Upper lobe of left lung (tissue), 4 donors: Measurements from ENCODE around the gene DAPK1.

ENCODE experiments used
- CTCF ChIP-seq, 6 experiments: fragments of 450-650 bp in 4 of 6; fragments of 200-600 bp in 2 of 6; sonication (generic) in 2 of 6; IDR thresholded peaks; one replicate each; pipeline ENCODE4 v1.5.1; 2016 to 2019; ENCODE audit warnings: antibody characterized with exemption in 6 of 6
- POLR2AphosphoS5 ChIP-seq, 2 donors: sonication (generic); formaldehyde crosslinking; IDR thresholded peaks; one replicate each; pipeline ENCODE4 v1.5.1; 2017; ENCODE audit warnings: antibody characterized with exemption in 2 of 2

- no peak for TF ChIP-seq POLR2AphosphoS5 (IDR thresholded peaks at IDR 0.05)
- TF ChIP-seq CTCF (IDR thresholded peaks at IDR 0.05) = no peak
These were observed 244.2 kb downstream of the DAPK1 start for GRCh38 chr9:87741891-87742290.
